Right forelimb (tissue), 1 donor: ENCODE results near the gene TRIM61.
"Not testable (repeated sequence)": the region's sequence is repeated elsewhere in the genome, so short reads cannot be mapped to it uniquely, and the experiment has no call there.

Experiments
- DNase-seq: peaks from one replicate; pipeline ENCODE4 v3.0.0-alpha.2; 2018

TRIM61 gene

DNA sequence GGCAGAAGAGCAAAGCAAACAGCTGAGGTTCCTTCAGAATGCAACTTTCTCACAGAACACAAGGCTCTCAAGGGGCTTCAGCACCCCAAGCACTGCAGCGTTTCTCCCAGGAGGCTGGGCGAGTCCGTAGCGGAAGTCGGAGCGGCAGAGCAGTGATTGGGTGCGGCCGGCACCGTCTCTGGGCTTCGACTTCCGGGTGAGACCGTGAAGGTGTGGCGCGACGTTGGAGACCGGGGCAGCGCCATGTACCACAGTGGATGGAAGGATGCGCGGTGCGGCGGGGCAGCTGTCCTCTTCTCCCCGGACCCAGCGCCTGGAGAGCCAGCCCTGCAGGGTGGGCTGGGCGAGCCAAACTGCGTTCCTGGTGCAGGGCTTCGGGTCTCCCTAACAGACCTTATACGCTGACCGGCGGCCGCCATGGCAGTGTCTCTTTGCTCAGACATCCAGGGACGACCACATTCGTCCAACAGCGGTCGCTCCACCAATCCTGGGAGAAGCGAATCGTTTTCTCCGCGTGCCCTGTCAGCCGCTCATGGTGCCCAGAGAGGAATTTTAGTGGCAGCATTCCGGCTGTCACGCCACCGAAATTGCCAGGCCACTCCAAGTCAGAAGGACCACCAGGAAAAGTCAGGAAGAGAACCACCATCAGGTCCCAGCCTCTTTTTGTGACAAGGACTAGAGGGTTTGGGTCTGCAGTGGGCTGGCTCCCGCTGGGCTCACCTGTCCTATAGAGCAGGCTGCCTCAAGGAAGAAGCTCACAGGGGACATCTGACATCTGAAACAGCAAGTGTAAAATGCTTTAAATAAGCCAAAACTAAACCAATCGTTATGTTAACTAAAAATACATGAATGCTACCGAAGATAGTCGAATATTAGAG lies 20.5 kb downstream of the TRIM61 start:
- peak; percentile 81 for DNase-seq

DNA sequence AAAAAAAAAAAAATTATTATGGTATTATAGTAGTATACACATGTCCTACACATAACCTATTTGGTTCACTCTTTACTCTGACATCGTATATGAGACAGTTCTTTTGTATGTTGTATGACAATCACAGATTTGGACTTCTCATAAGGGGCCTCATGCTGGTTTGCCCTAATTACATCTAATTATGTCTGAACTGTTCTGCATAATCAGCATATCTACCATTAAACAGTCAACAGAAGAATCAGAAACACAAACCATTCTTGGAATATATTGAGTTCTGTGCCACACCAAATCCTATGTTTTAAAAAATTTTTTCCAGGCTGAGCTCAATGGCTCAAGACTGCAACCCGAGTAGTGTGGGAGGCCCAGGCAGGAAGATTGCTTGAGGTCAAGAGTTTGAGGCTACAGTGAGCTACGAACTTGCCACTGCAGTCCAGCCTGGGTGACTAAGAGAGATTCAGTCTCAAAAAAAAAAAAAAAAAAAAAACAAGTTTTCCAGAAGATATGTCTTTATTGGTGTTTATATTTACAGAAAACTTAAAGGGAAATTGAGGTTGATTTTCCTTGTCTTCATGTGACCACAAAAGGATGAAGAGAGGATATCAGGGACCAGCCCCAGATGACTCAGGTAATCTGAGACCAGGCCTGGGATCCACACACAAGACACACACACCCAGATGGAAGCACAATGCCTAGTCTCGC lies 22.2 kb downstream of the TRIM61 start:
- no peak for DNase-seq

DNA sequence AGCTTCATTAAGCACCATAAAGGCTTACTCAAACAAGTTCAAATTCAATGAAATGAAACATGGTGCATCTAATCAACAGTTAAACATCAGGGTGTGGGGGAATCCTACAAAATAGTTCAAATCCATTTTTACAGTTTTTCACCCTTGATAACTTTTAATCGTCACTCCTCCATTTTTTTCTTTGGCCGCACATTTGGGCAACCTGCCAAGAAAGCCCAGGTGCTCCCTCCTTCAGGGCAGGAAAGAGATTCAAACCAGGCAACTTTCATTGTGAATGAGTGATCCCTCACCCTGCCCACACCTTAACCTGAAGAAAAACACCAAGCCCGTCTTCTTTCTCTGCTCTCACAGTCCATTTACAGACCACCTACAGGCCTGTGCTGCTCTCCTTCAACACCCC lies 24.9 kb downstream of the TRIM61 start:
- DNase-seq, result no peak

DNA sequence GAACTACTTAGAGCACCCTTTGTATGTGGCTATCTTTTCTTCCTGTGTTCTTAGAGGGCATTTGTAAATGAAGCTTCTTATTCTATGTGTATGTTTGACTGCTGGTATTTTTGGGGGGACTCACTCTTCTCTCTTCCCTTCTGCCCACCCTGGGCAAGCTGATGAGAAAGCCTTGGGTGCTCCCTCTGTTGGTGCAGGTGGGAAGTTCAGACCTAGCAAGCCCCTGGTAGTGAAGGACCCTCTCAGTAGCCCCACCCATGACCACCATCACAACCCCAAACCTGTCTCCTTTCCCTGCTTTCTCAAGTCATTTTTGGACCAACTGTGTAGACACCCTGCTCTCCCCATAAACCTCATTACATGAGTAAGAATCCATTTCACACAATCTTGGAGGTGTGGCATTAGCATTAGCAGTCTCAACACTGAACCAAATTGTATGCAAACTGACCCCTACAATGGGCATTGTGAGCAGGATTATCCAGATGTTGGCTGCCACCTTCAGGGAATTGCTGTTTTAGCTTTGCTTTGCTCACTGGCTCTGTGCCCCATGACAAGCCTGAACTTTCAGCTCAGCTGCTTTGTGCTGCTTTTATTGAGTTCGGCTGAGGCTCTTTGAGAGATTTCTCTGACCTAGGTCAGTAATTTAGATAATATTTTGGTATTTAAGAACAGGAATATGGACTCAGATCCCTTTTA lies 27.9 kb downstream of the TRIM61 start:
- no peak for DNase-seq

DNA sequence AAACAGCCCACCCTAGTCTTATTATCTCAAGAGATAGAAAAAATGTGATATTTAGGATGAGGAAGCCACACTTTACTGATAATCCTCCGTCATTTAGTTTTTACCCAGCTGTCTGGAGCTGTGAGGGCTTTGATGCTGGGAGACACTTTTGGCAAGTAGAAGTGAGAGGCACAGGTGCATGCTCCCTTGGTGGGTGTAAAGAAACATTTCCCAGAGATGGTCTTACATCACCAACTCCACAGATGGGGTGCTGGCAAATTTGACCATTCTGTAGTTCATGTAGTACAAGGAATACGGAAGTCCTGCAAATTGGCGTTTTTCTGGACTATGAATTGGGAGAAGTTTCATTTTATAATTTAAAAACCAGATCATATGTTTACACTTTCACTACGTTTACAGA lies 28.5 kb downstream of the TRIM61 start:
- no peak for DNase-seq

DNA sequence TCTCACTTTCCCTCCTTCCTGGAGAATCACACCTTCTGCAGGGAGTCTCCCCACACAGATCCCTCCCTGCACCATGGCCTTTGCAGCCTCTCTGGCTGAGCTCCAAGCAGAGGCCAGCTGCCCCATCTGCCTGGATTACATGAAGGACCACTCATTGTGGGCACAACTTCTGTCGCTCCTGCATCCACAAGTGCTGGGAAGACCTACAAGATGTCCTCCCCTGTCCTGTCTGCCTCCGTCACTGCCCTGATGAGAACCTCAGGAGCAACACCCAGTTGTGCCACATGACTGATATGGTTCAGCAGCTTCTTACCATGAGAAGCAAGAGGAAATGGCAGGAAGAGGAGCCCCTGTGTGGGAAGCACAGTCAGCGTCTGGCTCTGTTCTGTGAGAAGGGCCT lies 29.5 kb downstream of the TRIM61 start:
- DNase-seq, result not testable (repeated sequence)

DNA sequence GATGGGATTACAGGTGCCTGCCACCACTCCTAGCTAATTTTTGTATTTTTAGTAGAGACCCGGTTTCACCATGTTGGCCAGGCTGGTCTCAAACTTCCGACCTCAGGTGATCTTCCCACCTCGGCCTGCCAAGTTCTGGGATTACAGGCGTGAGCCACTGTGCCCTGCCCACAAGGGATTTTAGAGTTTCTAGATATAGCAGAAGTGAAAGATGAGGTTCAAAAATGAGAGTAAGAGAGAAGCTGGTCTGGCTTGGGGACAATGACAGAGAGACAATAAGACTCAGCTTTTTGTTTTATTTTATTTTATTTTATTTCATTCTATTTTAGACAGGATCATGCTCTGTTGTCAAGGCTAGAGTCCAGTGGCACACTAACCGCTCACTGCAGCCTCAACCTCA lies 30.6 kb downstream of the TRIM61 start:
- no peak for DNase-seq

DNA sequence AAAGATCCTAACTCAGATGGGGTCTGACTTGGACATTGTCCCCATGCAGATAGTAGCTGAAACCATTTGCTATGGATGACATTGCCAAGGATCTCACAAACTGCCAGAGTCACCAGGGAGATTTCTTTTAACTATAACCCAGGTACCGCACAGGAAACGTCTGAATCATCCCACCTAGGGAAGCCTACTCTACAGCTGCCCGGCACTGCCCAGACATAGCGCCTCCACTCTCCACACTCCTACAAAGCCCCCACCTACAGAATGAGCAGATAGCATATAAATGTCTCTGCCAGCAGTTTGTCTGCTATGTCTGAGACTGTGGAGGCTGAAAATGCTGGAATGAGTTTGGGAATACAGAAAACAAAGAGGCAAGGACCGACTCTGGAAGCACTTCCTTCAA lies 32.3 kb downstream of the TRIM61 start:
- DNase-seq, result no peak

DNA sequence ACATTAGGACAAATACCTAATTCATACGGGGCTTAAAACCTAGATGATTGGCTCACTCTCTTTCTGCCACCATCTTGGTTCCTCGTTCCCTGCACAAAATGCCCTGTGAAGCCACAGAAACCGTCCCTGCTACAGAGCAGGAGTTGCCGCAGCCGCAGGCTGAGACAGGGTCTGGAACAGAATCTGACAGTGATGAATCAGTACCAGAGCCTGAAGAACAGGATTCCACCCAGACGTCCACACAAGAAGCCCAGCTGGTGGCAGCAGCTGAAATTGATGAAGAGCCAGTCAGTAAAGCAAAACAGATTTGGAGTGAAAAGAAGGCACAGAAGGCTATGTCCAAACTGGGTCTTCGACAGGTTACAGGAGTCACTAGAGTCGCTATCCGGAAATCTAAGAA lies 34.3 kb downstream of the TRIM61 start:
- DNase-seq, result no peak

DNA sequence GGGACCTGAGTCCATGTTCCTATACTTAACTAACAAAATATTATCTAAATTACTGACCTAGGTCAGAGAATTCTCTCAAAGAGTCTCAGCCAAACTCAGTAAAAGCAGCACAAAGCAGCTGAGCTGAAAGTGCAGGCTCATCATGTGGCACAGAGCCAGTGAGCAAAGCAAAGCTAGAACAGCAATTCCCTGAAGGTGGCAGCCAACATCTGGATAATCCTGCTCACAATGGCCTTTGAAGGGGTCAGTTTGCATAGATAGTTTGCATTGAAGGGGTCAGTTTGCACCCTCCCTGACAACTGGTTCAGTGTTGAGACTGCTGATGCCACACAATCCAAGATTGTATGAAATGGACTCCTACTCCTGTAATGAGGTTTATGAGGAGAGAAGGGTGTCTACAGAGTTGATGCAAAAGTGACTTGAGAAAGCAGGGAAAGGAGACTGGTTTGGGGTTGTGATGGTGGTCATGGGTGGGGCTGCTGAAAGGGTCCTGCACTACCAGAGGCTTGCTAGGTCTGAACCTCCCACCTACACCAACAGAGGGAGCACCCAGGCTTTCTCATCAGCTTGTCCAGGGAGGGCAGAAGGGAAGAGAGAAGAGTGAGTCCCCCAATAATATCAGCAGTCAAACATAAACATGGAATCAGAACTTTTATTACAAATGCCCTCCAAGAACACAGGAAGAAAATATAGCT lies 39.7 kb downstream of the TRIM61 start:
- DNase-seq, result peak; percentile 66

DNA sequence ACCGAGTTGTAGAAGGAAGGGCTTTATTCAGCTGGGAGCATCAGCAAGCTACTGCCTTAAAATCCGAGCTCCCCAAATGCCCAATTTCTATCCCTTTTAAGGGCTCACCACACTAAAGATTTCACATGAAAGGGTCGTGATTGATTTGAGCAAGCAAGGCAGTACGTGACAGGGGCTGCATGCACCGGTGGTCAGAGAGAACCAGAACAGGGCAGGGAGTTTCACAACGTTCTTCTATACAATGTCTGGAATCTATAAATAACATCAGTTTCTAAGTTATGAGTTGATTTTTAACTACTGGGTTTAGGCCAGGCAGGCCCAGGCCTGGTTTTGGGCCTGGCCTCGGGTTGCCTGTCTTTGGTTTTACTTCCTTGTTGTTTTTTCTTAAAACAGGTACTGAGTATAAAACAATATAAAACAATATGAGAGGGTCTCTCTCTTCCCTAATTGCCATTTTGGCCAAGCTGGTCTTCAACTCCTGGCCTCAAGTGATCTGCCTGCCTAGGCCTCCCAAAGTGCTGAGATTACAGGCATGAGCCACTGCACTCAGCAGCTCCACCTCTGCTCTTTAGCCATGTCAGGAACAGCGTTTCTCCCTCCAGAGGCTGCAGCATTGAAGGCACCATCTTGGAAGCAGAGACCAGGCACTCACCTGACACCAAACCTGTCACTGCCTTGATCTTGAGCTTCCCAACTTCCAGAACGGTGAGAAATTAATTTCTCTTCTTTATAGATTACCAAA lies 41.4 kb downstream of the TRIM61 start:
- not testable (repeated sequence) for DNase-seq

DNA sequence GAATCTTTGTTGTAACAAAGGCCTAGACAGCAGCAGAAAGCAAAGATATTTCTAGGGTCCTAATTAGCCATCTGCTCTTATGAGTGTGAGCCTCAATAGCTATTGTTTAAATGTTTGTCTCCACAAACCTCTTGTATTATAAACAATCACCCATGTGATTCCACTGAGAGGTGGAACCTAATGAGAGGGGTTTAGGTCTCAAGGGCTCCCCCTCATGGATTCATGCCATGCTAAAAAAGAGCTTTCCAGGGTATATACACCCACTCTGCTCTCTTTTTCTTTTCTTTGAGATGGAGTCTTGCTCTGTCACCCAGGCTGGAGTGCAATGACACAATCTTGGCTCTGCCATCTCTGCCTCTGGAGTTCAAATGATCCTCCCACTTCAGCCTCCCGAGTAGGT lies 42.1 kb downstream of the TRIM61 start:
- DNase-seq, result no peak

DNA sequence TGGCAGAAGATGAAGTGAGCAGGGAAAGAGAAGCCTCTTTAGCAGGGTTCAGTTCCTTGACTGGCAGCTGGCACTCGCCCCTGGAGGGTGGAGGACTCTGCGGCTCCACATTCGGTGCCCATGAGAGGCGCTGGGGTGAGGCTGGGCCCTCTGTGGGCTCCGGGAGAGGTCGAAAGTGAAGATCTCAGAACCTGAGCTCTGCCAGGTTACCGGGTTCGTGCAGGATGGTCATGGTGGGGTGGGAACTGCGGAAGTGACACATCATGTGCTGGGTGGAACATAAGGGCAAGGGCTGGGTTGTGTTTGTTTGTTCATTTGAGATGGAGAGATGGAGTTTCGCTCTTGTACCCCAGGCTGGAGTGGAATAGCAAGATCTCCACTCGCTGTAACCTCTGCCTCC lies 44.2 kb downstream of the TRIM61 start:
- DNase-seq, result no peak

DNA sequence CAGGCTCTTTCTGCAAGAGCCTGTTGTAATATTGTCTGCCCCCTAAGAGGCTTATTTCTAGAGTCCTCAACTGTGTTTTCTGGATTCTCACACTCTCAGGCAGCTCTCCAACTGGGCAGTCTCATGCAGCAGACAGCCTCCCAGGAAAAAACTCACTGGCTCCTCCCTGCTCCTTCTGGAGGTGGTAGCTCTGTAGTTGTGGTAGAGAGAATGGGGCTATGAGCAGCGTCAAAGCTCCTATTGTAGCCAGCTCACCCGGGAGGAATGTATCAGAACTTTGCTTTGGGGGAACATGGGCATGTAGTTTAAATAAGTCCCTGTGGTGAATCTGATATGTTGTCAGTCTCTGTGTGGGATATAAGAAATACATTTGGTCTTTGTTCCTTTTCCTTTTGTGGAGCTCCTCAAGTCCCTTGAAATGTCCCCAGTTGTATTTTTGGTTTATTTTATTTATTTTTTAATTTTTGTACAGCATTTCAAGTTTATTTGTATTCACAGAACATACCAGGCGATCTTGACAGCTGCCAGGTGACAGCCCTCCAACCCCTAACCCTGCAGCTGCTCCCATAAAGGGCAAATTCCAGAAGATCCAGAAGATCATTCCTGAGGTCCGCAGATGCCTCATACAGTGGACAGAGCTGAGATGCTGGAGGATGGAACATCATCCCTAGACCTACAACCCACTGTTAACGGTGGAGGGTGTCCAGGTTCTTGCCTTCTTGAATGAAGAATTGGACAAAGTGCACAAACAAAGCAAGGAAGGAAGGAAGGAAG lies 45.7 kb downstream of the TRIM61 start:
- DNase-seq, result no peak

DNA sequence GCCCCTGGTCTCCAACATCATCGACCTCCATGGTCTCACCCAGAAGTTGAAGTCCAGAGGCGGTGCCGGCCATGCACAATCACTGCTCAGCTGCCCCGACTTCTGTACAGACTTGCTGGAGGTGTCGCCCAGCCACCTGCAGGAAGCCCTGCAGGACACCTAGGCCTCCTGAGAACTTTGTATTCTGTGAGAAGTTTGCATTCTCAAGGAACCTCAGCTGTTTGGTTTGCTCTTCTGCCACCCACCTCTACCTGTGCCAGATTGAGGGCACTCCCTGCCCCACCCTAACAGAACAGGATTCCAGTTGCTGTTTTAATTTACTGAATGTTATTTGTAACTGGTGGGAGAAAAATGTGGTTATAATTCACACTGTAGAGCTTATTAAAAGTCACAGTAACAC lies 46.8 kb downstream of the TRIM61 start:
- no peak for DNase-seq

DNA sequence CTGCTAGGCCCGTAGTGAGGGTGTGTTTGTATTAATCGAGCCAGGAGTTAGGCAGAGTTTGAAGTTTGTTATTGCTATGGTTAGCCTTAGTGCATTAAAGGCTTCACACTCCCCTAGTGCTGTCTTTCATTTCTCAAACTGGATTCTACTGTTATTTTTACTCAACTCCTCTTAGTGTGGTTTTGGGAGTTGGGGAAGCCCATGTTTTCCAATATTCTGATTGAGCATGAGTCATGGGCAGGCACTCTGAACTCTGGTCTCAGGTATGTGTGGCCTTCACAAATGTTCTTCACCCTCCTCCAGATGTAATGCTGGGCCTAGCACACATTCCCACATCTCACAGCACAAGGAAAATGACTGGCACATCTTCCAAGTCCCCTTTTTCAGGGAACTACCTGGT lies 50.4 kb downstream of the TRIM61 start:
- DNase-seq, result not testable (repeated sequence)

DNA sequence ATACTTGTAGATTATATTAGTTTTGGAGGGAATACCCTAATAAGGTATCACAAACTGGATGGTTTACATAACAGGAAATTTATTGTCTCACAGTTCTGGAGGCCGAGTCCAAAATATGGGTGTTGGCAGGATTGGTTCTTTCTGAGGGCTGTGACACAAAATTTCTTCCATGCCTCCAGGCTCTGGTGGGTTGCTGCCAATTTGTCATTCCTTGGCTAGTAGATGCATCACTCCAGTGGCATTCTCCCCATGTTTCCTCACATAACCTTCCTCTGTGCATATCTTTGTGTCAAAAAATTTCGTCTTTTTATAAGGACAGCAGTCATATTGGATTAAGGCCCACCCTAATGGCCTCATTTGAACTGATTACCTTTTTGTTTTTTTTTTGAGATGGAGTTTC lies 51.2 kb downstream of the TRIM61 start:
- DNase-seq, result no peak

DNA sequence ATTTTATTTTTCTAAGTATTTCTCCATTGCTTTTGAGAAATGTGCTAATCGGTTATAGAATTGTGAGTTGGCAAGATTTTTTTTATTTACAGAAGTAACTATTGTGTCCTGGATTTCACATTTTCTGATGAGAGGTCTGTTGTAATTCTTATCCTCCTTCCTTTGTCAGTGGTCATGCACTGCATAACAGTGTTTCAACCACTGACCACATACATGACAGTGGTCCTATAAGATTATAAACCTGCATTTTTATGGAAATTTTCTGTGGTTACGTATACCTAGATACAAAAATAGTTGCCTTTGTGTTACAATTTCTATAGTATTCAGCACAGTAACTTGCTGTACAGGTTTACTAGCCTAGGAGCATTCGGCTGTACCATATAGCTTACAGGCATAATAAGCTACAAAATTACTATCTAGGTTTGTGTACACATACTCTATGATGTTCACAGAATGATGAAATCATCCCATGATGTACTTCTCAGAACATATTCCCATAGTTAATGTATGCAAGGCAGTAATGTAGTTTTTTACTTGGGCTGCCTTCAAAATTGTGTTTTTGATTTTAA lies 52.7 kb downstream of the TRIM61 start:
- no peak for DNase-seq

DNA sequence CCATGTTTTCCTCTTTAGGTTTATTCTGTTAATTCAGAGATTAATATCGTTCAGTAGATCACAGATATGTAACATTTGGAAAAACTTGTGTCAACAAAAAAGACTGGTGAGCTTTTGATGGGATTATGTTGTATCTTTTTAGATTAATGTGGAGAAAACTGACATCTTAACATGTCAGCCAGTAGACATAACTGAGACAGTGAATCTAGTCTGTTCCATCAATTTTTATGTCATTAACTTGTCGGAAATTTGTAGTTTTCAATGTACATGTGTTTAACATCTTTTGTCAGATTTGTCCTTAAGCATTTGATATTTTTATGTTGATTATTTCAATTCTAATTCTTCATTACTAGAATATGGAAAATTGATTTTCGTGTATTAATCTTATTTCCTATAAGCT lies 58.5 kb downstream of the TRIM61 start:
- DNase-seq, result no peak
